BE2C (cell line): Measurements from ENCODE around the gene NAV2.

Experiments
- DNase-seq: peaks from one replicate; pipeline ENCODE4 v3.0.0-alpha.2; 2020
- H3K27me3 ChIP-seq: fragments of 250-450 bp; sonication (Bioruptor Pico); 2 replicates; pipeline ENCODE4 v1.5.1; 2020; ENCODE audit warnings: mild to moderate bottlenecking
- H3K36me3 ChIP-seq: fragments of 250-450 bp; sonication (Bioruptor Pico); 2 replicates; pipeline ENCODE4 v1.5.1; 2020; ENCODE audit warnings: mild to moderate bottlenecking
- H3K4me1 ChIP-seq: fragments of 250-450 bp; sonication (Bioruptor Pico); 2 replicates; pipeline ENCODE4 v1.5.1; 2020
- H3K4me3 ChIP-seq: 2 replicates; pipeline ENCODE4 v1.5.1; 2011; ENCODE audit warnings: low read depth, low read length
- H3K9me3 ChIP-seq: fragments of 250-450 bp; sonication (Bioruptor Pico); 2 replicates; pipeline ENCODE4 v1.5.1; 2020
- TF ChIP-seq, protein P1 (sequence below): IDR thresholded peaks from 2 replicates; pipeline ENCODE4 v1.5.1; 2012; ENCODE audit warnings: mild to moderate bottlenecking, low read depth, low read length

Gene NAV2

GRCh38 chr11:20089796-20090653, 377.4 kb downstream of the NAV2 start:
- TF ChIP-seq, protein P1, sequence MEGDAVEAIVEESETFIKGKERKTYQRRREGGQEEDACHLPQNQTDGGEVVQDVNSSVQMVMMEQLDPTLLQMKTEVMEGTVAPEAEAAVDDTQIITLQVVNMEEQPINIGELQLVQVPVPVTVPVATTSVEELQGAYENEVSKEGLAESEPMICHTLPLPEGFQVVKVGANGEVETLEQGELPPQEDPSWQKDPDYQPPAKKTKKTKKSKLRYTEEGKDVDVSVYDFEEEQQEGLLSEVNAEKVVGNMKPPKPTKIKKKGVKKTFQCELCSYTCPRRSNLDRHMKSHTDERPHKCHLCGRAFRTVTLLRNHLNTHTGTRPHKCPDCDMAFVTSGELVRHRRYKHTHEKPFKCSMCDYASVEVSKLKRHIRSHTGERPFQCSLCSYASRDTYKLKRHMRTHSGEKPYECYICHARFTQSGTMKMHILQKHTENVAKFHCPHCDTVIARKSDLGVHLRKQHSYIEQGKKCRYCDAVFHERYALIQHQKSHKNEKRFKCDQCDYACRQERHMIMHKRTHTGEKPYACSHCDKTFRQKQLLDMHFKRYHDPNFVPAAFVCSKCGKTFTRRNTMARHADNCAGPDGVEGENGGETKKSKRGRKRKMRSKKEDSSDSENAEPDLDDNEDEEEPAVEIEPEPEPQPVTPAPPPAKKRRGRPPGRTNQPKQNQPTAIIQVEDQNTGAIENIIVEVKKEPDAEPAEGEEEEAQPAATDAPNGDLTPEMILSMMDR: no peak
- H3K4me1 ChIP-seq: no peaks in the 10 kb centered on the region
- H3K9me3 ChIP-seq: no peaks in the 10 kb centered on the region
- H3K36me3 ChIP-seq: no peaks in the 10 kb centered on the region
- H3K27me3 ChIP-seq: no peaks in the 10 kb centered on the region
- no peak overlapping the region for H3K4me3 ChIP-seq
- DNase-seq: no peak

DNA sequence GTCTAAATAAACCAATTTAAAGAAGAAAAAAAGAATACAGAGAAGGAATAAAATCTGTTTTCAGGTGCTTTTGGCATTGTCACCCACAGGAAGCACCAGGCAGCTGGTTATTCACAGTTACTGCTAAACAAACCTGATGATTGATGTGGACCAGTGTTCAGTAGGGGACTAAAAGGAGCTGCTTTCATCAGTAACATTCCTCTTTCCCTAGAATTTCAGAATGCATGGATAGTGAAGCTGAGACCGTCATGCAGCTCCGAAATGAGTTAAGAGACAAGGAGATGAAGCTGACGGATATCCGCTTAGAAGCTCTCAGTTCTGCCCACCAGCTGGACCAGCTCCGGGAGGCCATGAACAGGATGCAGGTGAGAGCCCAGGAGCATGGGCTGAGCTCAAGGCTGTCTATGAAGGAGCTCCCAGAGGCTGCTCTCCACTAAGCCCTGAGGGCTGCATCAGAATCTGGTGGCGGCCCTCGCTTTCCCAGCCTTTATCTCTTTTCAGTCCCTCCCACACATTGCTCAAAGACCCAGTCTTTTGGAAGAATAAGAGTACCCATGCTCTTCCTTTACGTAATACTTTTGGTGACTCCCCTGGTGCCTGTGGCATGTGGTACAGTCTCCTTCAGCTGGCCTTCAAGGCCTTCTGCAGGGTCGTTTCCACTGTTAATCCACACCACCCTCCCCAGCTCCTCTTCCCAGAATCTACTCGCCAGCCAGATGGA, 378.2 kb downstream of the NAV2 start:
- TF ChIP-seq, protein P1: no peak
- H3K27me3 ChIP-seq: no peaks in the 10 kb centered on the region

DNA sequence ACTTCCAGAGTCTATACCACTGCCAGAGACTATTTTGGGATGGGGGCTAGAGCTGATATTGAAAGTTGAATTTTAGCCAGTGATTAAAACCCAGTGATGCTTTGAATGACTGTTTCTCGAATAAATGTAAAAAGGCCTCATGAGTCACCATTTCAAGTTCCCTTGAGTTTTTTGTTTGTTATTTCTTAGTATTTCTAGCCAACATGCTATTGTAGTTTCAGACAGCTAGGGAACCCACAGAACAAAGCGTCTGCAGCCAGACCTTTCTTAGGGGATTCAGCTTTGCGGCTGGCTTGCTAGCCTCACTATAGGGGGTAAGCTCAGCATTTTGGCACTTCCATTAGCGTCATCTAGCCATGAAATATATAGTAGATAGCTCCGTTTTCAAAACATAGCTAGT, 381.1 kb downstream of the NAV2 start:
- TF ChIP-seq, protein P1: no peak
- Histone ChIP-seq H3K27me3 (no peaks in the 10 kb centered on the region), H3K4me1 (no peaks in the 10 kb centered on the region), H3K9me3 (no peaks in the 10 kb centered on the region), H3K36me3 (no peaks in the 10 kb centered on the region), H3K4me3 (no peak overlapping the region)
- DNase-seq: no peak

More for the DNA sequence above, 378.2 kb downstream of the NAV2 start:
- no peaks in the 10 kb centered on the region for H3K36me3 ChIP-seq
- no peaks in the 10 kb centered on the region for H3K9me3 ChIP-seq
- DNase-seq: no peak
- H3K4me3 ChIP-seq: no peak overlapping the region
- H3K4me1 ChIP-seq: no peaks in the 10 kb centered on the region

DNA sequence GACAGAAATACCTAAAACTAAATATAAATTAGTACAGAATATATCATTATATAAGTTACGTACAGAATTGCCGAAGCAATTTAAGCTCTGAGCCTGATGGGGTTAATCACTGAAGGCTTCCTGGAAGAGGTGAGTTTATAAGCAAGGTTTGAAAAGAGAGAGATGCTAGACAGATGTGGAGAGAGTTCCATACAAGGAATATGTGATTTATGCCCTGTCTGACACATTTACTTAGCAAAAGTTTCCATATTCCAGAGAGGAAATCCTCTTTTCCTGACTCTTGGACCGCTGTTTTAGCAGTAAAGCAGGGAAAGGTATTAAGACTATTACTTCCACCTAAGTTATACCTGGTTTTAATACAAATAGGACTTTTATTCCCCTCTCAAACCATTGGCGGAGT, 382.6 kb downstream of the NAV2 start:
- TF ChIP-seq, protein P1: no peak
- Histone ChIP-seq H3K36me3 (no peaks in the 10 kb centered on the region), H3K27me3 (no peaks in the 10 kb centered on the region), H3K9me3 (no peaks in the 10 kb centered on the region), H3K4me3 (no peak overlapping the region), H3K4me1 (no peaks in the 10 kb centered on the region)
- no peak for DNase-seq

DNA sequence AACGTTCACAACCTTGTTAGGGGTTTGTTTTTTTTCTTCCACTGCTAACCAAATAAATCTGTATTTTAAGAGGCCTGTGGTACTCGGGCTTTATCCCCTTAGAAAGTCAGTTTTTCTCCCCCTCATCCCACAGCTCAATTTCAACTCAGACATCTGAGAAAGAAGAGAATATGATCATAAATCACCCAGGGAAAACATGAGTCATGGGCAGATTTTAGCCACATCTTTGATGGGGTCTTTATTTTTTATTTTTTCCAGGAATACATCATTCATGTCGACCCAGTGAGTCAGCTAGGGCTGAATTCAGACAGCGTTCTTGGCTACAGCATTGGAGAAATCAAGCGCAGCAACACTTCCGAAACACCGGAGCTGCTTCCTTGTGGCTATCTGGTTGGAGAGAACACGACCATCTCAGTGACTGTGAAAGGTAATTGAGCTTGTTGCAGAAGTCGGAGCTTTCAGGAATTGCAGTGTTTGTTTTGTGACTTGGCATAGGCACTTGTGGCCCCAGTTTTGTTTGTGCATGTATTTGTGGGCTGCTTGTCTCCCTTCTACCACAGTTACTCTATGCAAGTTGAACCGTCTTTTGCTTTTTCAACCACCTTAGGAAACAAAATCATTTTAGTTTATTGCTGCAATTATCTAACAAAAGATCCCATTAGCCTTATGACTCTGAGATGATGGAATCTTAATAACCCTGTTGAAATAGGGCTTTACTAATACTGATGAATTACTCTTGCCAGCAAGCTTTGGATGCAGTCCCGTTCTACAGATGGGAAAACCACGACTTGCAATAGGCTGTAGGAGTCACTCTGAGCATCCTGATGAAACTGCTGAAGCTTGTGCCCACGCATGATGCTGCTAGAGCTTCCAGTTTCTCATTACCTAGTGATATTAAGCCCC, 384.9 kb downstream of the NAV2 start:
- H3K9me3 ChIP-seq: no peaks in the 10 kb centered on the region
- no peak for DNase-seq
- H3K4me3 ChIP-seq: no peak overlapping the region
- H3K36me3 ChIP-seq: no peaks in the 10 kb centered on the region
- TF ChIP-seq, protein P1: no peak
- H3K27me3 ChIP-seq: no peaks in the 10 kb centered on the region
- H3K4me1 ChIP-seq: no peaks in the 10 kb centered on the region
